Aorta (tissue), 5 donors: ENCODE measurements around the gene RNF5. TPM values are rescaled to one million over a fixed set of nuclear protein-coding genes. Genes with fewer than 3 reads are reported as not detected.

Experiments used
- ATAC-seq: fragments of 200-7000 bp; cut with Tn5 transposase; one replicate; pipeline ENCODE4 v1.9.1; 2022; ENCODE audit warnings: moderate library complexity; ENCODE audit not compliant: low FRiP score
- DNase-seq, 2 donors: peaks; one replicate each; pipeline ENCODE4 v3.0.0-alpha.2; 2020
- H3K27ac ChIP-seq, 2 donors: one replicate each; pipeline ENCODE4 v1.5.1; 2013; ENCODE audit warnings: low read length in 2 of 2, mild to moderate bottlenecking in 2 of 2, moderate library complexity in 2 of 2, control low read depth in 1 of 2, inconsistent platforms in 1 of 2, low read depth in 1 of 2
- H3K27me3 ChIP-seq, 2 donors: one replicate each; pipeline ENCODE4 v1.6.1; 2013; ENCODE audit warnings: control low read depth in 1 of 2, low read length in 1 of 2, mild to moderate bottlenecking in 1 of 2, moderate library complexity in 1 of 2; ENCODE audit not compliant: insufficient read depth in 2 of 2, control insufficient read depth in 1 of 2
- H3K36me3 ChIP-seq, 2 donors: one replicate each; pipeline ENCODE4 v1.6.1; 2013; ENCODE audit warnings: control low read depth in 1 of 2, low read length in 1 of 2, mild to moderate bottlenecking in 1 of 2; ENCODE audit not compliant: insufficient read depth in 2 of 2, control insufficient read depth in 1 of 2
- H3K4me1 ChIP-seq, 2 donors: one replicate each; pipeline ENCODE4 v1.6.1; 2013; ENCODE audit warnings: low read length in 2 of 2, control low read depth in 1 of 2, mild to moderate bottlenecking in 1 of 2, moderate library complexity in 1 of 2; ENCODE audit not compliant: insufficient read depth in 2 of 2, control insufficient read depth in 1 of 2
- H3K4me3 ChIP-seq, 2 donors: one replicate each; pipeline ENCODE4 v1.5.1; 2013; ENCODE audit warnings: low read length in 2 of 2, control low read depth in 1 of 2, mild to moderate bottlenecking in 1 of 2
- H3K9me3 ChIP-seq: one replicate; pipeline ENCODE4 v1.6.1; 2013; ENCODE audit warnings: mild to moderate bottlenecking, low read length; ENCODE audit not compliant: control insufficient read depth
- WGBS, 2 donors: extraction: QIAGEN DNeasy Blood & Tissue Kit; methylation state at CpG; one replicate each; pipeline ENCODE4 v1.1.7; 2013; 5-methylcytosine and 5-hydroxymethylcytosine counted together
- intact Hi-C, 2 donors: fragments of 100-400 bp; cut with DNase I; formaldehyde crosslinking; loops; one replicate each; pipeline versions ENCODE4 v1.14.2 to v1.15.0; 2022
- polyA plus RNA-seq, 2 donors: library from polyadenylated mRNA; stranded (reverse); fragments of 200-250 nt; gene quantifications; one replicate each; pipeline ENCODE4 v1.2.3, GENCODE V29; 2013
- total RNA-seq, 2 donors: library from RNA; stranded (reverse); fragmentation: NEBNext Ultra II Directional; extraction: Animal tissue kit (Norgen Biotek cat#: 25700); gene quantifications; one replicate each; pipeline ENCODE4 v1.2.1, GENCODE V29; 2021
- donor health status: healthy with polysubstance abuse.
- donor health status: Bipolar disorder and iron deficiency.
- donor health status: DM: no; HTN: no; CAD: no.
- donor health status: DM: no; HTN: no; CAD: no.
- donor health status: DM: yes; HTN: yes; CAD: no.

Gene RNF5
- total and polyA plus RNA-seq, 4 donors = 35.0 to 109 (median 54.3) TPM

DNA sequence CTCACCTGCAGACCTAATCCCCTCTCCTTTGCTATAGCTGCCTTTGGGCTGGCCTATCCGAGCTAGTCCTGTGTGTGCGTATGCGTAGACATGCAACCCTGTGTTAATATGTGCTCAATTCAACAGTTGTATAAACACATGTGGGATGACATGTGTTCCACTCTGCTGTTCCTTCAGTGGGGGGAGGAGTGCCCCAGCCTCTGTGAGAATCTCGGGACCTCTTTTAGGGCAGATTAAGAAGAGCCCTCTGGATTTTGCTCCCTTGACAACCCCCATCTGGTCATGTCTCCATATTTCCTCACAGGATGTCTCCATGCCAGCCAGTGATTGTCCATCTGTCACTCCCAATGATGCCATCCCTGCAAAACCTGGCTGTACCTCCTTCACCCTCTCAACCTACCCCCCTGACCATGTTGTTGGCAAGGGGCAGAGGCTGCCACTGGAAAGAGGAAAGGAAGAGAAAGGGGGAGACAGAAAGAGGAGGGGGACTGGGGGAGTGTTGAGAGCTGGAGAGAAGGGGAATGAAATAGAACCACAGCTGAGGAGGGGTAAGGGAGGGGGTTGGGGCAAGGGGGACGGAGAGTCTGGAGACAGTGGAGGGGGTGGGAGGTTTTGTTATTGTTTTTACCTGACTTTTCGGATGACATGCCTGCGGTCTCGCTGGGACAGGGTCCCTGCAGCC, 26.9 kb upstream of the RNF5 start:
- ATAC-seq = no peak
- Histone ChIP-seq H3K27me3 (no peaks in the 10 kb centered on the region), H3K27ac (no peak overlapping the region), H3K4me1 (peaks cover 0 to 3% of the 10 kb centered on the region in 2 donors), H3K9me3 (no peaks in the 10 kb centered on the region), H3K4me3 (peak overlapping the region; percentile 61 to 83), H3K36me3 (no peaks in the 10 kb centered on the region)
- intact Hi-C loops = no loop called here
- 15 to 17% methylated on average over 8 of the region's 8 CpGs for WGBS, 2 donors
- peak in 1 of 2 donors; percentile 22 for DNase-seq

DNA sequence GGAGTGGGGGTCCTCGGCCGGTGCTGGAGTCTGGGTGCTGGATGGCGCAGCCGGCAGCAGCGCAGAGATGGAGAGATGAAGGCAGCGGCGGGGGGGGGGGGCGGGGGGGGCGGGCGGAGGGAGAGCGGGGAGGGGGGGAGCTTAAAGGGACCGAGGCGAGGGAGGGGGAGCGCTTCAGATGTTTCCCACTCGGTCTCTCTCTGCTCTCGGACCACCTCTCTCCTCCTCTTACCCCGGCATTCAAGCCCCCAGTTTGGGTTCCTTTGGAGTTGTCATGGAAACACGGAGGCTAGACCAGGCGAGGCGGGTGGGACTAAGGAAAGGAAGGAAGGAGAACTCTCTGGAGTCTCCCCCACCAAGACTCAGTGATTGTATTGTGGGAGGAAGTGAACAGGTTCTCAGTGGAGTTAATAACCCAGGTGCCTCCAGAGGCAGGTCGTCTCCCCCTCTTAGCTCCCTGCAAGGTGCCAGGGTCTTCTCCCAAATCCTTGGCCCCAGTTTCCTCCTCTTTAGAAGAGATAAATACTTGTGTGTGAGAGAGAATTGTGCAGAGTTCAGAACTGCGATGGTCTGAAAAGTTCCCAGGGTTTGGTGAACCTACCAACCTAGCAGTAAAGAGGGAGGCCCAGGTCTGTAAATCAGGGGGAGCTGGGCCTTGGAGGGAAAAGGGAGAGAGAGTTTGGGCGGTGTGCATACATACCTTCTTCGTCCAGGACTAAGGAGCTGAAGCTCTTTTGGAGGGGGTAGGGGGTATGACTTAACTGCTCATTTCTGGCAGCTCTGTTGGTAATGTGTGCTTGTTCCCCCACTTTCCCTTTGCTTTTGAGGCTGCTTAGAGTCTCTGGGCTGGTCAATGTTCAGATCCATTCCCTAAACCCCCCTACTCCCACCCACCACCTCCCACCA, 26.1 kb upstream of the RNF5 start, which contains the start of gene PRRT1:
Gene PRRT1 (minus strand): TSS at position 77 of the 906 bp plus-strand sequence. CDS start 112 bp downstream, outside the sequence.
- Histone ChIP-seq H3K4me1 (peaks cover 0 to 3% of the 10 kb centered on the region in 2 donors), H3K4me3 (peak within 1 kb of the TSS; percentile 61 to 83), H3K36me3 (no peaks in the 10 kb centered on the region), H3K9me3 (no peaks in the 10 kb centered on the region), H3K27ac (peak within 1 kb of the TSS in 1 of 2 donors; percentile 18), H3K27me3 (no peaks in the 10 kb centered on the region)
- DNase-seq = peak in 1 of 2 donors; percentile 49
- ATAC-seq = no peak
- WGBS, 2 donors = 6 to 7% methylated on average over 12 to 20 of the region's 24 CpGs
- intact Hi-C loops = no loop called here

- peaks cover 0 to 3% of the 10 kb centered on the region in 2 donors for H3K36me3 ChIP-seq
- intact Hi-C loops = no loop called here
- H3K27ac ChIP-seq = peak overlapping the region; percentile 49 to 87
- 6 to 9% methylated on average over 35 of the region's 35 CpGs for WGBS, 2 donors
- H3K4me1 ChIP-seq = peaks cover 0 to 3% of the 10 kb centered on the region in 2 donors
- peak overlapping the region; percentile 61 to 73 for H3K4me3 ChIP-seq
- no peaks in the 10 kb centered on the region for H3K9me3 ChIP-seq
- ATAC-seq (peak; percentile 60), DNase-seq (peak; percentile 69 to 83)
- no peaks in the 10 kb centered on the region for H3K27me3 ChIP-seq
Measured at GRCh38 chr6:32152769-32153563, 25.2 kb upstream of the RNF5 start.

DNA sequence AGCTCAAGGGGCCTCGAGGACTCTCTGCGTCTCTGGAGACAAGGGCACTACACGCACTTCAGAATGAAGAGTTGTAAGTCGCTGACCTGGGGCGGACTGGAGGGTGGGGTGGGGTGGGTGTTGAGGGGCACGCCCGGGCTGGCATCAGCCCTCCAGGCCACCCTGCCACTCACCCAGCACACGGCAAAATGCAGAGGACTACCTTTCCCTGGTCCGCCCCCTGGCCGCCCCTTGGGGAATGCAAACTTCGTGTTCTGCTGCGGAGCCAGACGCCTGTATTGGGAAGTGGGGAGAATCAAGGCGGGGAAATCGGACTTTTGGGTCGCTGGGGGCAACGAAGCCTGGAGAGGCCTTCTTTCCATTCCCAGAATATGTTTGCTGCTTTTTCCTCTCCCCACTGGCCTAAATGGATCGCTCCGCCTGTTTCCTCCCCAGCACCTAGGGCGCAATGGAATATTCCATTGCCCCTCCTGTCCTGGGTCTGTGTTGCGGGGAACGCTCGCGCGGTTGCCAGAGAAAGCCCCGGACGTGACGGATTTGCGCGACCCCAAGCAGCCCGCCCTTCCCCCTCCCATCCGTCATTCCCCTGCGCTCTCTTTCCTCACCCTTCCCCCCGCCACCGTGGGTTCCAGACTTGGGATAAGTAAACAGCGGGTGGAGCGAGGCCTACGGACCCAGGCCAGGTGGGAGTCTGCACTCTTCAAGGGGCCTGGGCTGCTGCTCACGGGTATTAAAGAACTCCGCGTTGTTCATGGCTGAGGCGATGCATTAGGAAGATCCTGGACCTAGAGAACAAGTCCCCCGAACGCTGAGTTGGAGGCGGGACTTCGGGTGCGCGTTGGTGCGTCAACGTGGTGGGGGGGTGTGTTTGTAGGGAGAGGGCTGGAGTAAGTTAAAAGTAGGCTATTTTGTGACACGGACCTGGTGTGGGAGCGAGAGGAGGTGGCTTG, 24.4 kb upstream of the RNF5 start, which contains the start of gene PPT2:
Gene PPT2 (plus strand): TSS at position 578 of the 950 bp plus-strand sequence. CDS start 454 bp downstream, outside the sequence.
- Histone ChIP-seq H3K27me3 (no peaks in the 10 kb centered on the region), H3K36me3 (peaks cover 0 to 5% of the 10 kb centered on the region in 2 donors), H3K4me3 (peak within 1 kb of the TSS; percentile 64 to 73), H3K27ac (peak within 1 kb of the TSS; percentile 49 to 87), H3K4me1 (peaks cover 0 to 3% of the 10 kb centered on the region in 2 donors), H3K9me3 (no peaks in the 10 kb centered on the region)
- ATAC-seq (peak; percentile 93), DNase-seq (peak; percentile 95 to 96)
- intact Hi-C loops = loop anchor here (1.0 to 2.0 kb wide), 4 partner anchors 23 to 35 kb away; partner anchors contain the start of genes AGPAT1 (in 1 of the 2) and FKBPL (in 1 of the 2)
- WGBS, 2 donors = 0% methylated on average over 52 of the region's 52 CpGs

DNA sequence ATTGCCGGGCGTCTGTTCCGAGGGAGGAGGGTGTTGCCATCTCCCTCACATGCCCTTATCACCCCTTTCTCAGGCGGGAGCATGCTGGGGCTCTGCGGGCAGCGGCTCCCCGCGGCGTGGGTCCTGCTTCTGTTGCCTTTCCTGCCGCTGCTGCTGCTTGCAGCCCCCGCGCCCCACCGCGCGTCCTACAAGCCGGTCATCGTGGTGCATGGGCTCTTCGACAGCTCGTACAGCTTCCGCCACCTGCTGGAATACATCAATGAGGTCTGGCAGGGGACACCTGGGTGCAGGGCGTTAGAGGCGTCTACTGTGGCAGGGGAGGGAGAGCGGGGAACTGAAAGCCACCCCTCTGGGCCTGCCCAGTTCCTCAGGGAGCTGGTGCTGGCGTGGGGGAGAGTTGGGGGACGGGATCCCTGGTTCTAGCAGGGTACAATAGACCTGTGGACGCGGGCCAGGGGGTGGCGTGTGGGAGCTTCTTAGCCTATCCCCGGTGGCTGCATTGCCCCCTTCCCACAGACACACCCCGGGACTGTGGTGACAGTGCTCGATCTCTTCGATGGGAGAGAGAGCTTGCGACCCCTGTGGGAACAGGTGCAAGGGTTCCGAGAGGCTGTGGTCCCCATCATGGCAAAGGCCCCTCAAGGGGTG, 23.6 kb upstream of the RNF5 start:
- ATAC-seq (peak; percentile 75), DNase-seq (peak; percentile 80 to 85)
- Histone ChIP-seq H3K9me3 (no peaks in the 10 kb centered on the region), H3K27ac (peak overlapping the region; percentile 17 to 78), H3K36me3 (peaks cover 0 to 5% of the 10 kb centered on the region in 2 donors), H3K27me3 (no peaks in the 10 kb centered on the region), H3K4me1 (peaks cover 0 to 3% of the 10 kb centered on the region in 2 donors), H3K4me3 (peak overlapping the region; percentile 24 to 64)
- WGBS, 2 donors = 4 to 7% methylated on average over 33 to 34 of the region's 34 CpGs
- intact Hi-C loops = loop anchor here (1.0 to 2.0 kb wide), 4 partner anchors 22 to 36 kb away; partner anchors contain the start of genes AGPAT1 (in 1 of the 2) and FKBPL (in 1 of the 2)

- DNase-seq = peak in 1 of 2 donors; percentile 3
- intact Hi-C loops = no loop called here
- no peak for ATAC-seq
- Histone ChIP-seq H3K4me3 (no peak overlapping the region), H3K27ac (no peak overlapping the region), H3K4me1 (peaks cover 0 to 3% of the 10 kb centered on the region in 2 donors), H3K36me3 (peaks cover 0 to 5% of the 10 kb centered on the region in 2 donors), H3K27me3 (no peaks in the 10 kb centered on the region), H3K9me3 (no peaks in the 10 kb centered on the region)
- WGBS, 2 donors = 84 to 89% methylated on average over 9 of the region's 9 CpGs
Measured at GRCh38 chr6:32156891-32157290, 21.3 kb upstream of the RNF5 start.

GRCh38 chr6:32158052-32158451, 20.2 kb upstream of the RNF5 start:
- peaks cover 0 to 7% of the 10 kb centered on the region in 2 donors for H3K36me3 ChIP-seq
- ATAC-seq (no peak), DNase-seq (no peak)
- H3K4me3 ChIP-seq = no peak overlapping the region
- no peaks in the 10 kb centered on the region for H3K27me3 ChIP-seq
- H3K27ac ChIP-seq = no peak overlapping the region
- no peaks in the 10 kb centered on the region for H3K9me3 ChIP-seq
- intact Hi-C loops = no loop called here
- peaks cover 0 to 3% of the 10 kb centered on the region in 2 donors for H3K4me1 ChIP-seq
